HG02938 (cell line): ENCODE measurements around the gene LDLRAP1.
A peak's percentile ranks its signal among the peaks of the same experiment; 100 is the strongest.
"Not testable (repeated sequence)": the region's sequence is repeated elsewhere in the genome, so short reads cannot be mapped to it uniquely, and the experiment has no call there.

Experiments used
- ATAC-seq: cut with Tn5 transposase; IDR thresholded peaks from one replicate; pipeline ENCODE4 v1.9.1; 2021; ENCODE audit warnings: mild to moderate bottlenecking, moderate library complexity; ENCODE audit not compliant: unreplicated experiment

LDLRAP1 gene, protein sequence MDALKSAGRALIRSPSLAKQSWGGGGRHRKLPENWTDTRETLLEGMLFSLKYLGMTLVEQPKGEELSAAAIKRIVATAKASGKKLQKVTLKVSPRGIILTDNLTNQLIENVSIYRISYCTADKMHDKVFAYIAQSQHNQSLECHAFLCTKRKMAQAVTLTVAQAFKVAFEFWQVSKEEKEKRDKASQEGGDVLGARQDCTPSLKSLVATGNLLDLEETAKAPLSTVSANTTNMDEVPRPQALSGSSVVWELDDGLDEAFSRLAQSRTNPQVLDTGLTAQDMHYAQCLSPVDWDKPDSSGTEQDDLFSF

DNA sequence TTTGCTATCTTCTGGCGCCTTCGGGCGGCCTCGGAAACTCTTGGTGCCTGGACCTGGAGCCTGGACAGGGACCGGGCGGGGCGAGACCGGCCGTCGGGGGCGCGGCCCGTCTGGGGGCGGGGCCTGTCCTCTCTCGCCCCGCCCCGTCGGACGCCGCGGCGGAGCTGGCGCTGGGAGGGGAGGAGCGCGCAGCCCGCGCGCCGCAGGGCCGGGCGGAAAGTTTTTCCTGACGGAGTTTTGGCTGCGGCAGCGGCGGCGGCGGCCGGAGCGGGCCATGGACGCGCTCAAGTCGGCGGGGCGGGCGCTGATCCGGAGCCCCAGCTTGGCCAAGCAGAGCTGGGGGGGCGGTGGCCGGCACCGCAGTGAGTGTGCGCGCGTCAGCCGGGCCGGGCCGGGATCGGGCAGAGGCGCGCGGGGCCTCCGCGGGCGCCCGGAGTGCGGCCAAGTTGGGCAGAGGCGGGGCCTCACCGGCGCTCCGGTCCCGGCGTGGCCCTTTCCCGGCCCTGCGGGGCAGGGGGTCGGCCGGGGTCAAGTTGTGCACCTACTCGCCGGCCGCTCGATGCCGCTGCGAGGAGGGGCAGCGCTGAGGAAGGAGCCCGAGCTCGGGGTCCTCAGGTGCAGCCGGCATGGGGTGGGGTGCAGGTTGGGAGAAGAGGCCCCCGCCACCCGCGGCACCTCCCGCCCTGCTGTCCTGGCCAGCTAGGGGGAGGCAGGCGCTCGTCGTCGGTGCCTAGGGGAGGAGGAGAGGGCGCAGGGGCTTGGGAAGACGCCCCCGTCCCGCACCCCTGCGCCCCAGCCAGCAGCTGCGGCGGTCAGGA lies at the start of gene LDLRAP1:
TSS of gene LDLRAP1 (plus strand) at position 182 of the 818 bp plus-strand sequence. CDS start at position 275, 93 bp downstream.
- ATAC-seq, result peak; percentile 77

- no peak for ATAC-seq
Measured at GRCh38 chr1:25494952-25495351, 48.5 kb upstream of the LDLRAP1 start.

- ATAC-seq, result no peak
Measured at GRCh38 chr1:25500694-25501093, 42.7 kb upstream of the LDLRAP1 start.

- ATAC-seq, result no peak
Measured at GRCh38 chr1:25501235-25502058, 42.0 kb upstream of the LDLRAP1 start.

DNA sequence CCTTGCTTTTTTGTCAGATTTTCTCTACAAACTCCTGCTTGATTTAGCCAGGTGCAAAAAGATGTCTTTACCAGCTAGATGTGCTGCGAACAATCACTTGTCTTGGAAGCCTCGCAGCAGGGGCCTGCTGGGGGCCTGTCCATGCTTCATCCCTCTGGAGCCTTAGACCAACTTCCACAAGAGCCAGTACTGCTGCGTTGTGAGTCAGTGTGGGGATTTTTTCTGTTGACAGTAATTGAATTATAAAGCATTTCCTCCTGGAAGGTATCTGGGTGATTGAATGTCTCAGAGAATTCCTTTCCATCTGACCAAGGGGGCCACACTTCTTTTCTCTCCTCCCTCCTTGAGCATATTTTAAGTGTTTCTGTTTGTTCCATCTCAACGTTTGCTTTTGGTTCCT lies 40.4 kb upstream of the LDLRAP1 start:
- ATAC-seq, result no peak

DNA sequence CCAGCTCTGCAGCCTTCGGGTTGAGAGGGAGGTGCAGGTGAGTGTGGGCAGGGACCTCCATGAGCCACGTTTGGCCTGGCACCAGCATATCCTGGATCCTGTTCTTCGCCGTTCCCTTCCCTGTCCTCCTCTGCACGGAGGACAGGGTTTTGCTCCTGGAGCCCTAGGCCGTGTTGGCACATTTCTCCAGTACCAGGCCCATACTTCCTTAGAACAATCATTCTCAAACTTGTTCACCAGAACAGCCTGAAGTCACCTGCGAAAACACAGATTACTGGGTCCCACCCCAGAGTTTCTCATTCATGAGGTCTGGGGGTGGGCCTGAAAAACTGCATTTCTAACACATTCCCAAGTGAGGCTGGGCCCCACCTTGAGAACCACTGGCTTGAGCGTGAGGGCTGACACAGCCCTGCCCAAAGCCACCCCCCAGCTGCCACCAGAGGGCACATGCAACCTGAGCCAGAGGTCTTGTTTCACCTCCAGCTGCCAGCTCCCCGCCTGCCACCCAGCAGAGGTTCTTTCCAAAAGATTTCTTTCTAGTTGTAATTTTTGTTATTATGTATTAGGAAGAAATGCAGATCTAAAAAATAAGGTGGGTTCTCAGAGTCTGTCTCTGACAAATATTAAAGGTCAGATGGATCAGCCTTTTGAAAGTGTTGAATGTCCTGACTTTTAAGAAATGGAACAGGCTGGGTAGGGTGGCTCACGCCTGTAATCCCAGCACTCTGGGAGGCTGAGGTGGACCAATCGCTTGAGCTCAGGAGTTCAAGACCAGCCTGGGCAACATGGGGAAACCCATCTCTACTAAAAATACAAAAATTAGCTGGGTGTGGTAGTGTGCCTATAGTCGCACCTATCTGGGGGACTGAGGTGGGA lies 39.6 kb upstream of the LDLRAP1 start:
- ATAC-seq, result no peak

DNA sequence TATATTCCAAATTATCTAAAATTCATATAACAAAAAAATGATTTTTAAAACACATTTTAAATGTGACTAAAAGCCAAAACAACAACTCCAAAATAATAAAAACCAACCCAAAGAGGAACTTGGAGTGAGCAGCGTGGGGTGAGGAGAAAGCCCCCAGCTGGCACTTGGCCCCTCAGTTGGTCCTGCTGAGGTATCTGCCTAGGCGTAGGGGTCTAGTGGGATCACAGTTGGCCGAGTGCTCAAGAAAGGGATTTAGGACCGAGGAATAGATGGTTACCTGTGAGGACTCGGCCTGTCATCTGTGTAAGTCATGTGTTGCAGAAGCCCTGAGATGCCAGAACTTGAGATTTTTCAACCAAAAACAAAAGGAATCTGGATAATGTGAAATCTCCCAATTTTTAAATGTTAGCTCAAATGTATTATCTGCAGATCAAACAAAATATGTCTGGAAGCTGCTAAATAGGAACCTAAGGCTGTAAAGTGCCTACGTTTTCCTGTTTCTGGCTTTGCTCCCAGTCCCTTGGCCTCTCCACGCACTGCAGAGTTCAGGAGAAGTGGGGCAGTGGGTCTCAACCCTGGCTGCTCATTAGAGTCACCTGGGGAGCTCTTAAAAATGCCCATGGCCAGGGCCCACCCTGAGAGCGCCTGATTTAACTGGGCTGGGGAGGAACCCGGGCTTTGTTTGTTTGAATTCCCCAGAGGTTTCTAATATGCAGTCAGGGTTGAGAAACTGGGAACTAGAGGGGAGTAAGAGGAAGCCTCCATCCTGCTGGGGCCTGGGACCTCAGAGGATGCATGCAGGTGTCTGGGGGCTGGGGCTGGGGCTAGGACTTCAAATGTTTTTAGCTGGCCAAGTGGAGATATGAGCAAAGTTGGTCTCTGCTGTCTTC lies 38.5 kb upstream of the LDLRAP1 start:
- ATAC-seq, result no peak

- no peak for ATAC-seq
Measured at GRCh38 chr1:25505656-25506385, 37.6 kb upstream of the LDLRAP1 start.

DNA sequence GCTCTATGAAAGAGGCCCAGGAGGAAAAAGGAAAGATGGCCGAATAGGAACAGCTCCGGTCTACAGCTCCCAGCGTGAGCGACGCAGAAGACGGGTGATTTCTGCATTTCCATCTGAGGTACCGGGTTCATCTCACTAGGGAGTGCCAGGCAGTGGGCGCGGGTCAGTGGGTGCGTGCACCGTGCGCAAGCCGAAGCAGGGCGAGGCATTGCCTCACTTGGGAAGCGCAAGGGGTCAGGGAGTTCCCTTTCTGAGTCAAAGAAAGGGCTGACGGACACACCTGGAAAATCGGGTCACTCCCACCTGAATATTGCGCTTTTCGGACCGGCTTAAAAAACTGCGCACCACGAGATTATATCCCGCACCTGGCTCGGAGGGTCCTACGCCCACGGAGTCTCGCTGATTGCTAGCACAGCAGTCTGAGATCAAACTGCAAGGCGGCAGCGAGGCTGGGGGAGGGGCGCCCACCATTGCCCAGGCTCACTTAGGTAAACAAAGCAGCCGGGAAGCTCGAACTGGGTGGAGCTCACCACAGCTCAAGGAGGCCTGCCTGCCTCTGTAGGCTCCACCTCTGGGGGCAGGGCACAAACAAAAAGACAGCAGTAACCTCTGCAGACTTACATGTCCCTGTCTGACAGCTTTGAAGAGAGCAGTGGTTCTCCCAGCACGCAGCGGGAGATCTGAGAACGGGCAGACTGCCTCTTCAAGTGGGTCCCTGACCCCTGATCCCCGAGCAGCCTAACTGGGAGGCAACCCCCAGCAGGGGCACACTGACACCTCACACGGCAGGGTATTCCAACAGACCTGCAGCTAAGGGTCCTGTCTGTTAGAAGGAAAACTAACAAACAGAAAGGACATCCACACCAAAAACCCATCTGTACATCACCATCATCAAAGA lies 36.6 kb upstream of the LDLRAP1 start:
- not testable (repeated sequence) for ATAC-seq

DNA sequence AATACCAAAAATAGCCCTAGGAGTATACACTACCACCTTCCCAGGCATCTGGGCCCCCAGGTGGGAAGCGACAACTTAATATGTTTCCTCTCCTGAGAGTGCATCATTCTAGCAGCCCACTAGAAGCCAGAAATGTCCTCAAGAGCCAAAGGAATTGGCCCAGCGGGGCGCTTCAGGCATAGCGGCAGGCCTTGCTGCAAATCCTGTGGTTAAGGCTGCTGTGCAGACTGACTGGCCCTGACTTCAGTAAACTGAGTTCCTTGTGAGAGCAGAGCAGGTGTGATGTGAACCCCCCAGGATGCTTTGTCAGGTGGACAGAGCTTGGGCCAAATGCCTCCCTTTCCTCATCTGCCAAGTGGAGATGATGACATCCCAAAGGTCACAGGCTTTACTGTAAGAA lies 29.7 kb upstream of the LDLRAP1 start:
- no peak for ATAC-seq

DNA sequence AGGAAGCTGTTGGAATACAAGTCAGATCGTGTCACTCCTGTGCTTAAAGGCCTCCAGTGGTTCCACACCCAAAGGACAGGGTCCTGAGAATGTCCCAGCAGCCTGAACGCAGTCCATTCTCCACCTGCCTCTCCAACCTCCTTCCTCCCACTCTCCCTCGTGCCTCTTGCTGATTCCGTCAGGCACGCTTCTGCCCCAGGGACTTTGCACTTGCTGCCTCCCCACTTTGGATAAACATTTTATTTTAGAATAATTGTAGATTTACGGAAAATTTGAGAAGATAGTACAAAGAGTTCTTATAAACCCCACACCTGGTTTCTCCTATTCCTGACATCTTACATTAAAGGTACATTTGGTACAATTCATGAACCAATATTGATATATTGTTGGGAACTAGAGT lies 28.4 kb upstream of the LDLRAP1 start:
- no peak for ATAC-seq

DNA sequence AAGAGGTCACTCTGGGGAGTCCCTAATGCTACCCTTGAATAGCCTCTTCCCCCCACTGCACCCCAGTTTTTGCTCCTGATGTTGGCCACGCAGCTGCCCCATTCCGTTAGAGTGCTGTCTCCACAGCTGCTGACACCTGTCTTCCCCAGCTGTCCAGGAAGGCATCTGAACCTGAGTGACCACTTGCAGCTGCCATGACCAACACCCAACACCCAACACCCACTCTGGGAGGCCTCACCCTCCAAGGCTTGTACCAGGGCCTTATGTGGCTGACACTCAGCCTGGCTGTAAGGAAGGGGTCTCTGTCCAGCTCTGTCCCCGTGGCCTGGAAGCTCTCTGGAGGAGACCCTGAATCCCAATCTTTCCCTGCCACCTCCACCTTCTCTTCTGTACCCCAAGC lies 26.7 kb upstream of the LDLRAP1 start:
- ATAC-seq, result no peak

DNA sequence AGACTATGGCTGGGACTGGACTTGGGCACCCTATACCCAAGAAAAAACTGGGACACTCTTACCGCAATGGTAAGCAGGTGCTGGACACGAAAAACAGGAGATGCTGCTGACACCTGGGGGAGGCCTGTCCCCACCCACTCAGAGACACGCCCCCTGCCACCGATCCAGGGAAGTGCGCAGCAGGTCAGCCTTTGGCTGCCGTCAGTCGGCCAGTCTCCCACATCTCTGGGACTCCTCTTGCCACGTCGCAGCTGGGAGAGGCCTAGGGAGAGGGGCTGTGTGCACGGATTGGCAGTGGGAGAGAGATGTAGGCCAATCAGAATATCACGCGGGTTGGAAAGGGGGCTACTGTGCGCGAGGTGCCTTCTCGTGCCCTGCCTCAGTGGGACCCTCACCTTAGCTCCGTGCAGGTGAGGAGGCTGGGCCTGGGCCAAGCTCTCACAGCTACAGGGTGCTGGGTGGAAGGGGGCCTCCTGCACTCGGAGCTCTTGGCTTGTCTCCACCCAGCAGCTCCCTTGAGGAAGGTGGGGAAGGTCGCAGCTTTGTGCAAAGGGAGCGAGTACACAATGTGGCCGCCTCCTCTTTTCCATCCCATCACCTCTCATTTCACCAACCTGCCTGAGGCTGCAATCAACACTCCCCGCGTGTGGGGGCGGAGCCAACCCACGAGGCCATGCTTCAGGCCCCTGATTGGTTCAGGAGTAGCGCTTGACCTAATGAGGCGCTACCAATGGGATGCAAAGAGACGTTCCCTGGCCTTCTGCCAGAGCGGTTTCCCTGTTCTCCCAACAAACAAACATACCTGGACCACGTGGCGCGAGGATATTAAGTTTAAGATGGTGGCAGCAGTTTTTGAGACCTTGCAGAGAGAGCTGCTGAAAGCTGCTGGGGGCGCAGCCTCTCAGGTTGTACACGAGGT lies 25.7 kb upstream of the LDLRAP1 start:
- ATAC-seq, result no peak

DNA sequence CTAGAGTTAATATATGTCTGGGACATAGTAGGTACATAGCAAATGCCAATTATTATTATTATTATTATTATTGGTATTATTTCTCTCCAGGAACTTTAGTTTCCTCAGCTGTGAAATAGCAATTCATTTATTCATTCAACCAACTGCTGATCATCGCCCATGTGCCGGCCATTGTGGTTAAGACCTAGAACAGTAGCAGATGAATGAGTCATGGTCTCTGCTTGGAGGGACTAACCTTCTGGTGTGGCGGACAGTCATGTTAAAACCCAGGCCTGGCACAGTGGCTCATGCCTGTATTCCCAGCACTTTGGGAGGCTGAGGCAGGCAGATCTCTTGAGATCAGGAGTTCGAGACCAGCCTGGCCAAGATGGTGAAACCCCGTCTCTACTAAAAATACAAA lies 23.8 kb upstream of the LDLRAP1 start:
- ATAC-seq, result no peak

- ATAC-seq, result no peak
Measured at GRCh38 chr1:25520446-25521061, 22.9 kb upstream of the LDLRAP1 start.

DNA sequence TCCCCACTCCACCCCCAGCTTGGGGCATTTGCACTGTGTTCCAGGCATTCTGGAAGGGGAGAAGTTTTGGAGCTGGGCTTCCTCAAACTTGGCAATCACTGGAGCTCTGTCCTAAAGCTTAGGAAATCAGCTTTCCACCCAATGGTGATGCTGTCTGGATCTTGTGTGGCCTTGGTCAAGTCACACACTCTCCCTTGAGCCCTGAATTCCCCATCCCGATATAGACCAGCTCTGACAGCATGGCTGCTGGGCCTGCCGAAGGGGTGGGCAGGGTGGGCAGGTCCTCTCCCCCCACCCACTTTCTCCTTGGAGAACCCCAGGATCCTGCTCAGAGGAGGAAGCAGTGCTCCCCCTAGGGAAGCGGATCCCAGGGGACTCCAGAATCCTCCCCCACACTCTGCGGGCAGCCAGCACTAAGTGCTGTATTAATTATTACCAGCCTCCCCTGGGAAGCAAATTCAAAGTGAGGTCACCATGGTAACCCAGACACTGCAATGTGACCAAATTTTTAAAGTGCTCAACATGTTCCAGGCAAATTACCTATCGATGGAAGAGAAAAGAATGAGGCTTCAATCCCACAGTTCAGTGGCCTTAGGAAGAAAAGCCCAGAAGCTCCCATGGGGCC lies 21.3 kb upstream of the LDLRAP1 start:
- no peak for ATAC-seq
